HG03280 (cell line): ENCODE results near the gene ARL15.
A peak's percentile ranks its signal among the peaks of the same experiment; 100 is the strongest.
"Not testable (repeated sequence)": the region's sequence is repeated elsewhere in the genome, so short reads cannot be mapped to it uniquely, and the experiment has no call there.

Experiments used
- ATAC-seq: cut with Tn5 transposase; IDR thresholded peaks from one replicate; pipeline ENCODE4 v1.9.1; 2021; ENCODE audit warnings: mild to moderate bottlenecking, moderate library complexity; ENCODE audit not compliant: unreplicated experiment

Gene ARL15

DNA sequence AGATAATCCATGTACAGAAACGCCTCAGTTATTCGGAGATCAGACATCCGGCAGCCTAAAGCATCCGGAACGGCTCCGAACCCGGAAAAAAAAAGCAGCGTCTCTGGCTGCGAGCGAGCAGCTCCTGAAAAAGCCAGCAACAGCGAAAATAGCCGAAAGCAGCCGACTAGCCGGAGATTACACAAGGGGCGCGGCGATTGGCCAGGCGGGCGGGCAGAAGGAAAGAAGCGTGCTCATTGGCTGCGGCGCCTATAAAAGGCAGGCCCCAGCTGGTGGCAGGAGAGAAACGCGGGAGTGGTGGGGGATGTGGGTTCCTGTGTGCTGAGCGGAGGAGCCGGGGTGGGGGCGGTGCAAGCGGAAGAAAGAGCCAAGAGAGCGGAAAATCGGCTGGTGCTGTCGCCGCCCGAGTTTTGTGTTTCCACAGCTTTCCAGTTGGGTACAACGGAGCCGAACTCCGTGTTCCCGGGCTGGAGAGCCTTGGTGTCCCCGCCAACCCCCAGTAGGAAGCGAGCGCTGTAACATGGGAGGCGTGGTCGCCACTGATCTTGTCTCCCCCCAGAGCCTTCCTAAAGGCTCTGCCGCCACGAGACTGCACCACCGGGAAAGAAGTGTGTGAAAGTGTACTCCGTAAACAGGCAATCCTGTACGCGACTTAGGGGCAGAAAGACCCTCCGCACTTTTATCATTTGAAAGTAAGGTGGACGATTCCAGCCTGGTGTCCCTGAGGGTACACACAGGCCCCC, at the start of gene ARL15:
TSS of gene ARL15 (minus strand) at position 141 of the 743 bp plus-strand sequence.
- peak; percentile 96 for ATAC-seq

- no peak for ATAC-seq
Observed at GRCh38 chr5:54360089-54360488, 49.7 kb upstream of the ARL15 start.

DNA sequence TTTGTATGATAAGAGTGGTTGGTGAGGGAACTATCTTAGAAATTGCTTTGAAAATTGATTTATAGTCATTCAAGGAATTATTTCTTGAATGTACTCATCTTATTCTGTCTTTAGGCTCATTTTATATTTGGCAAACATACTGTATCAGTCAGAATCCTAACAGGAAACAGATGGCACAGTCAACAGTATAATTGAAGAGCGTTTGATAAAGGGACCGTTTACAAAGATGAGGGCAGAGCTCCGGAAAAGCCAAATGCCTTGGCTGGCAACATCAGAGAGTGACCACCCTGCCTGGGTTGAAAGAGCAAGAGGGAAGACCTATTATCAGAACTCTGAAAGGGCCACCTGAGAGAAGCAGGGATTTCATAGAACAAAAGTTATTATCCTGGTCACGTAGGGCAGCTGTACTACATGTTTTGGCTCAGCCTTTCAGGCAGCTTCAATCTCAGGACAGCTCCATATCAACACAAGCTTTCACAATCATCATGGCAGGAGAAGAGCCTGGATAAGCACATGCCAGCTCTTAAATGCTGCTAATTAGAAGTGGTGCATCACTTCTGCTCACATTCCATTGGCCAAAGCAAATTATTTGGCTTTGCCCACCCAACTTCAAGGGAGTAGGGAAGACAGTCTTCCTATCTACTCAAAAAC, 47.2 kb upstream of the ARL15 start:
- ATAC-seq = no peak

- not testable (repeated sequence) for ATAC-seq
Observed at GRCh38 chr5:54353933-54354564, 43.7 kb upstream of the ARL15 start.

GRCh38 chr5:54352580-54352979, 42.2 kb upstream of the ARL15 start:
- not testable (repeated sequence) for ATAC-seq

DNA sequence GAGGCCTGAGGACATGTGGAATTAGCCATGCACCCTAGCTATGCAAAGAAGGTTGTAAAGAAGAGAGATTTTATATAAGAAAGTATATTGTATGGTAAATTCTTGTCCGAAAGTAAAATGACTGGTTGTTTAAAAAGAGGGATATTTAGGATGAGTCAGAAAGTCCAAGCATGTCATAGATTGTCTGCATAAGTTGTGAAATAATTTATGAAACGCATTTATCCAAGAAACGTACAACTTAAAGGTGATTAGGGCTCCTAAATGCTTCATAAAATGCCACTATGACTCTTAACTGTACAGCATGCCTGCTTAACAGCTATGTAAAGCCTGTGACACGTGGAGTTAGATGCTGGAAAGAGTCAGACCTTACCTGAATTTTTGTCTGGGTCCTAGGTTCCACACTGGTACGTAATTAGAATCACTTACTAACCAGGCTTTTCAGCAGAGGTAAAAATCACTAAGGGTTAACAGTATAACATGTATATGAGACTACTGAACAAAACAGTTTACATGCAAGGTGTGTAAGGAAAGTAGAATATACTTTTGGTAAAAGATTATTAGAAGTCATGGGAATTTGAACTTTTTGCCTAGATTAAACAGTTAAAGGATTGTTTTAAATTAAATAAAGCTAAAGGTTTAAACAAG, 37.0 kb upstream of the ARL15 start:
- ATAC-seq = no peak

DNA sequence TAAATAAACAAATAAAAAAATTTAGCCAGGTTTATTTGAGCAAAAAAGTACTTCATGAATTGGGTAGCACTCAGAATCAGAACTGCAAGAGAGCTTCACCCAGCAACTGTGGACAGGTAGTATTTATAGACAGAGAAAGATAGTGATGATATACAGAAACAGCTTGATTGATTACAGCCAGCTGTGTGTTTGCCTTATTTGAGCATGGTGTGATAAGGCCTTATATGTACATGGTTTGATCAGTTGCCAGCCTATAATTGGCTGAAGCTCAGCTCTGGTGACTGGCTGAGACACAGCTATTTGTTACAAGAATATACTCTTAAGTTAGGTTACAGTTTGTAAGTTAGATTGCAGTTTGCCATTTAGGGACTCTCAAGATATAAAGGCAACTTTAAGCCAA, 34.3 kb upstream of the ARL15 start:
- ATAC-seq = no peak

GRCh38 chr5:54341971-54342370, 31.6 kb upstream of the ARL15 start:
- no peak for ATAC-seq

- no peak for ATAC-seq
Observed at GRCh38 chr5:54337523-54337922, 27.1 kb upstream of the ARL15 start.

- ATAC-seq = no peak
Observed at GRCh38 chr5:54332720-54333119, 22.3 kb upstream of the ARL15 start.

GRCh38 chr5:54329731-54330709, 19.6 kb upstream of the ARL15 start:
- ATAC-seq = no peak

DNA sequence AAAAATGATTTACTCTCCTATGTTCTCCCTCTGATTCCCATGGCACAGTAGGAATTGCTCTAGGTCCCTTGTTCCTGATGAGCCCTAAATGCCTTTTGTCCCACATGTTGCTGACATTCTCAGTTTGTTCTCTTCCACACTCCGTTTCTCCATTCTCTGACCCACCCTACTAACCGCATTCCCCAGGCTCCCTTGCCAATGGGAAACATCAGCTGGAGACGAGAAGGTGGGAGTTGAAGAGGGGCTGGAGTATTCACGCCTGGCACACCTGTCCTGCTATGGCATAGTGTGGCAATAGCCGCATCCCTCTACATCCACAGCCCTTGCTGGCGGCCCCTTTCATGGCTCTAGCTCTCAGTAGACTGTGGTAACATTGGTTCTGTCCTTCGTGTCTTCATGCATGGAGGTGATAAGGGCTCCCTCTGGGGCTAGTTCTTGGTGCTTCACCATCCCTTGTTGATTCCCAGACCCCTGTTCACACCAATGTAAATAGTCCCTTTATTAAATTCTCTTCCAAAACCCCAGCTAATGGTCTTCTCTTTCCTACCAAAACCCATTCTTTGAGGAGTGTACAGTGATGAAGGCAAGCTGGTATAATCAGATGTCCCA, 16.4 kb upstream of the ARL15 start:
- no peak for ATAC-seq

DNA sequence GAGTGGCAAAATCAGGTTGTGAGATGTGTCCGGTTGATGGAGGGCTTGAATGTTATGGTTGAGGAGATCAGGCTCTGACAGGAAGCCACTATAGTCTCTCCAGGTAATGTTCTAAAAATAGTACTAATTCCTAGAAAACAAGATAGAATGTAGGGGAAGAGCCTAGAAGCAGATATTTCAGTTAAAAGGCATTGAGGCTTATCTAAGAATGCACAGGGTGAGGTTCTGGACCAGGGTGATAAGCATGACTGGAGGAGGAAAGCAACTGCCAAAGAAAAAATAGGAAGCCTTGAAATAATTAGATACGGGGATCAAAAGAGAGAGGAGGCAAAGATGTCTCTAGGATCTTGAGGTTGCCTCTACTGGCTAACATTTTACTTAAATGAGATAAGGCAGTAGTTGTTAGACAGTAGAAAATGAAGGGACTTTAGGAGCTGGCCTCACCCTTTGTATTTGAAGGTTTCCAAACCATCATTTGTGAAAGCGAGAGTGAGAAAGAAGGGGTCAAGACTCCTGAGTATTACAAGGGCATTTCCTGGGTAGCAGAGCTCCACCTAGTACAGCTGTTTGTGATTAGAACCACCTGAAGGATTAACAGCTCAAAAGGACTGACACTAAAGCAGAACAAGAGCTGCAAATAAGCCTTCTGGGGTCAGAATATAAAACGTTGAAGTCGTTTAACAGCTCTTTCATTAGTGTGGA, 15.4 kb upstream of the ARL15 start:
- no peak for ATAC-seq

GRCh38 chr5:54325272-54325609, 14.9 kb upstream of the ARL15 start:
- ATAC-seq = no peak

- ATAC-seq = no peak
Observed at GRCh38 chr5:54324651-54325271, 14.4 kb upstream of the ARL15 start.

DNA sequence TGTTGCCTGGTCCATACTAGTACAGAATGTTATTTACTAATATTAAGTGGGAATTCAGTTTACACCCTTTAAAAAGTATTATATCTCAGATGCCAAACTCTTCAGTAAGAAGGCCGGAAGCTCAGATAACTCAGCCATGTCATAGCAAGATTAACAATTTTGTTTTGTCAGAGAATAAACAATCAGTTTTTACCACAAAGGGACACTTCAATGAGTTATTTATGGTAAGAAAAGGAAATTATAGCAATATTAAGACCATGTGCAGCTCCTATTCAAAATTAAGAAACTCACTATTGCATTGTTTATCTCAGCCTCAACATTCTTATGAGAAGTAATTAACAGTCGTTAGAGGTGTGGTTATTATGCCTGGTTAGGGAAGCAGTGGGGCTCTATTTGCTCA, 13.1 kb upstream of the ARL15 start:
- no peak for ATAC-seq

- no peak for ATAC-seq
Observed at GRCh38 chr5:54320256-54320655, 9.9 kb upstream of the ARL15 start.

- ATAC-seq = no peak
Observed at GRCh38 chr5:54317511-54318260, 7.3 kb upstream of the ARL15 start.
